Measurements from ENCODE around the gene BNIP5.

BNIP5 gene

DNA sequence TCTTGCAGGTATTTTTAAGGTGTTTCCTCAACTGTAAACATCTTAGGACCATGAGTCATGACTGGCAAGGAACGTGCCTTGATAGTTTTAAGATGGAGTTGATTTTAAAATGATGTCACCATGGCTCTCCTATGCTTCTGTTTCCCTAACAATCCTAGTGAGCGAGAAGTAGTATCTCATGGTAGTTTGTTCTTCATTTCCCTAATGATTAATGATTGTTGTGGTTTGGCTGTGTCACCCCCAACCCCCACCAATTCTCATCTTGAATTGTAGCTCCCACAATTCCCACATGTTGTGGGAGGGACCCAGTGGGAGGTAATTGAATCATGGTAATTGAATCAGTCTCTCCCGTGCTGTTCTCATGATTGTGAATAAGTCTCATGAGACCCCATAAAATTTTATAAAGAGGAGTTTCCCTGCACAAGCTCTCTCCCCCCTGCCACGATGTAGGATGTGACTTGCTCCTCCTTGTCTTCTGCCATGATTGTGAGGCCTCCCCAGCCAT lies 16.8 kb upstream of the BNIP5 start:
- Histone ChIP-seq H3K4me1 (ENCODE audit: insufficient read depth, low read length) (no peaks in the 10 kb centered on the region), H3K4me2 (ENCODE audit: insufficient read depth, low read length) (no peak overlapping the region), H3K36me3 (ENCODE audit: insufficient read depth, low read length) (no peaks in the 10 kb centered on the region), H3K9me3 (ENCODE audit: insufficient read depth, low read length, severe bottlenecking) (no peaks in the 10 kb centered on the region), H3K79me2 (ENCODE audit: insufficient read depth, low read length) (no peaks in the 10 kb centered on the region), H3K27ac (ENCODE audit: low read length) (no peak overlapping the region), H3K27me3 (ENCODE audit: insufficient read depth, low read length, poor library complexity) (peaks cover 7% of the 10 kb centered on the region), H4K20me1 (ENCODE audit: insufficient read depth, low read length) (no peaks in the 10 kb centered on the region), H2AFZ (ENCODE audit: low read depth, low read length) (no peak overlapping the region), H3K4me3 (ENCODE audit: low read depth in 1 of 2, low read length in 2 of 2) (no peak overlapping the region), H3K9ac (ENCODE audit: low read depth, low read length) (no peak overlapping the region)
- ATAC-seq (ENCODE audit: insufficient read depth, low read depth): no peak
- TF ChIP-seq, protein P1, sequence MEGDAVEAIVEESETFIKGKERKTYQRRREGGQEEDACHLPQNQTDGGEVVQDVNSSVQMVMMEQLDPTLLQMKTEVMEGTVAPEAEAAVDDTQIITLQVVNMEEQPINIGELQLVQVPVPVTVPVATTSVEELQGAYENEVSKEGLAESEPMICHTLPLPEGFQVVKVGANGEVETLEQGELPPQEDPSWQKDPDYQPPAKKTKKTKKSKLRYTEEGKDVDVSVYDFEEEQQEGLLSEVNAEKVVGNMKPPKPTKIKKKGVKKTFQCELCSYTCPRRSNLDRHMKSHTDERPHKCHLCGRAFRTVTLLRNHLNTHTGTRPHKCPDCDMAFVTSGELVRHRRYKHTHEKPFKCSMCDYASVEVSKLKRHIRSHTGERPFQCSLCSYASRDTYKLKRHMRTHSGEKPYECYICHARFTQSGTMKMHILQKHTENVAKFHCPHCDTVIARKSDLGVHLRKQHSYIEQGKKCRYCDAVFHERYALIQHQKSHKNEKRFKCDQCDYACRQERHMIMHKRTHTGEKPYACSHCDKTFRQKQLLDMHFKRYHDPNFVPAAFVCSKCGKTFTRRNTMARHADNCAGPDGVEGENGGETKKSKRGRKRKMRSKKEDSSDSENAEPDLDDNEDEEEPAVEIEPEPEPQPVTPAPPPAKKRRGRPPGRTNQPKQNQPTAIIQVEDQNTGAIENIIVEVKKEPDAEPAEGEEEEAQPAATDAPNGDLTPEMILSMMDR (IDR thresholded peaks at IDR 0.05; ENCODE audit: borderline replicate concordance, extremely low read depth, low read length, poor library complexity, severe bottlenecking): no peak
- no peak for TF ChIP-seq EZH2 (IDR thresholded peaks at IDR 0.05; ENCODE audit: borderline replicate concordance, low read depth, low read length, severe bottlenecking)
- DNase-seq: no peak

DNA sequence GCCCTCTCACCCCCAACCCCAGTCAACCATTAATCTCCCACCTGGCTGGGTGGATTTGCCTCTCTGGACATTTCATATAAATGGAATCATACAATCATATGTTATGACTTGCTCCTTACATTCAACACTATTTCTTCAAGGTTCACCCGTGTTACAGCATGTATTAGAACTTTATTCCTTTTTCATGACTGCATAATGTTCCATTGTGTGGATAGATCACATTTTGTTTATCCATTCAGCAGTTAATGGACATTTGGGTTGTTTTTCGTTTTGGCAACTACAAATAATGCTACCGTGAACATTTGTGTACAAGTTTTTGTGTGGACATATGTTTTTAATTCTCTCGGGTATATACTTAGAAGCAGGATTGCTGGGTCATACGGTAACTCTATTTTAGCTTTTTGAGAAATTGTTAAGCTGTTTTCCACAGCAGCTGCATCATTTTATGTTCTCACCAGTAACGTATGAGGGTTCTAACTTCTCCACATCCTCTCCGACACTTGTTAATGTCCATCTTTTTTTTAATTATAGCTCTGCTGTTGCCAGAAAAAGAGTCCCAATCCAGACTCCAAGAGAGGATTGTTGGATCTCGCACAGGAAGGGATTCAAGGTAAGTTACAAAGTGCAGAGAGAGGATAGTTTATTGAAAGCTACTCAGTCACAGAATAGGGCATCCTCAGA lies 15.9 kb upstream of the BNIP5 start:
- ATAC-seq (ENCODE audit: insufficient read depth, low read depth) (no peak), DNase-seq (no peak)
- TF ChIP-seq EZH2 (IDR thresholded peaks at IDR 0.05; ENCODE audit: borderline replicate concordance, low read depth, low read length, severe bottlenecking): no peak
- TF ChIP-seq, protein P1 (IDR thresholded peaks at IDR 0.05; ENCODE audit: borderline replicate concordance, extremely low read depth, low read length, poor library complexity, severe bottlenecking): no peak
- Histone ChIP-seq H3K79me2 (ENCODE audit: insufficient read depth, low read length) (no peaks in the 10 kb centered on the region), H3K27ac (ENCODE audit: low read length) (no peak overlapping the region), H3K4me1 (ENCODE audit: insufficient read depth, low read length) (no peaks in the 10 kb centered on the region), H3K27me3 (ENCODE audit: insufficient read depth, low read length, poor library complexity) (peaks cover 7% of the 10 kb centered on the region), H3K9ac (ENCODE audit: low read depth, low read length) (no peak overlapping the region), H2AFZ (ENCODE audit: low read depth, low read length) (no peak overlapping the region), H3K36me3 (ENCODE audit: insufficient read depth, low read length) (no peaks in the 10 kb centered on the region), H3K9me3 (ENCODE audit: insufficient read depth, low read length, severe bottlenecking) (no peaks in the 10 kb centered on the region), H3K4me2 (ENCODE audit: insufficient read depth, low read length) (no peak overlapping the region), H4K20me1 (ENCODE audit: insufficient read depth, low read length) (no peaks in the 10 kb centered on the region), H3K4me3 (ENCODE audit: low read depth in 1 of 2, low read length in 2 of 2) (no peak overlapping the region)

DNA sequence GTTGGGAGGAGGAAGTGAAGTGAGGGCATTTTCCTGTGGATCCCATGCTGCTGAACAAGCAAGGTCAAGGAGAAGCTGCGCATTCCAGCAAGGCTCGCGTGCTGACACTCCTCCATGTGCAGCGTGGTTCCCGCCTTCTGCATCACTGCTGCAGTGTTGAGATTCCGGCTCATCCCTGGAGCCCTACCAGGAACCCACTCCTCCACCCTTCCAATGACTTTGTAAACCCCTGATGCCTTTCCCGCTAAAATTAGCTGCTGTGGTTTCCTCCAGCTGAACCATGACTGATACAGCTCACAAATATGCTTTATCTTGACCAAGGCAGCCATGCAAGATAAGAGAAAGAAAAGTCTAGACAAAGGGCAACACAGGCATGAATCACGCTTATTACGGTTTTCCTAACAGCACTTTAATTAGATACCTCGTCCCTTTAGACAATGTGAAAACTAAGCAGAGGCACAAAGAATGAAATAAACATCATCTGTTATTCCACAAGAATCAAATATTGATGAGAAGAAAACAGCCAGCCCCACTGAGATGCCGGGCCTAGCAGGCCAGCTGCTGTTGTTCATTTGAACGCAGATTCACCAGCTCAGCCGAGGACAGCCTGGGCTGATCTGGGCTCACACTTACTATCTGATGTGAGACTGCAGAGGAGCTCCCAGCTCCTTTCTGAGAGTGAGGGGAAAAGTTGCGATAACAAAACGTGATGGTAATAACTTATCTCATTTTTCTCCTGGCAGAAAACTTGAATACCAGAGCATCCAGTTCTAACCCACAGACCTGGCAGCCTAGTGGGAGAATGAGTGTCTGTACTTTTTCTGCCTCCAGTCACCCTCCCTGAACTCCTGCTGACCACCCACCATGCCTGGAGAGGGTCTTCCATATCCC lies 14.2 kb upstream of the BNIP5 start:
- H3K79me2 ChIP-seq (ENCODE audit: insufficient read depth, low read length): no peaks in the 10 kb centered on the region
- H3K9me3 ChIP-seq (ENCODE audit: insufficient read depth, low read length, severe bottlenecking): no peaks in the 10 kb centered on the region
- ATAC-seq (ENCODE audit: insufficient read depth, low read depth) (no peak), DNase-seq (no peak)
- no peak for TF ChIP-seq EZH2 (IDR thresholded peaks at IDR 0.05; ENCODE audit: borderline replicate concordance, low read depth, low read length, severe bottlenecking)
- TF ChIP-seq, protein P1 (IDR thresholded peaks at IDR 0.05; ENCODE audit: borderline replicate concordance, extremely low read depth, low read length, poor library complexity, severe bottlenecking): no peak
- H4K20me1 ChIP-seq (ENCODE audit: insufficient read depth, low read length): no peaks in the 10 kb centered on the region
- no peak overlapping the region for H2AFZ ChIP-seq (ENCODE audit: low read depth, low read length)
- H3K4me1 ChIP-seq (ENCODE audit: insufficient read depth, low read length): no peaks in the 10 kb centered on the region
- H3K4me2 ChIP-seq (ENCODE audit: insufficient read depth, low read length): no peak overlapping the region
- H3K27ac ChIP-seq (ENCODE audit: low read length): no peak overlapping the region
- H3K36me3 ChIP-seq (ENCODE audit: insufficient read depth, low read length): no peaks in the 10 kb centered on the region
- peaks cover 7% of the 10 kb centered on the region for H3K27me3 ChIP-seq (ENCODE audit: insufficient read depth, low read length, poor library complexity)
- no peak overlapping the region for H3K9ac ChIP-seq (ENCODE audit: low read depth, low read length)
- no peak overlapping the region for H3K4me3 ChIP-seq (ENCODE audit: low read depth in 1 of 2, low read length in 2 of 2)
